ENCODE data around the gene CD8A. TPM values are rescaled to one million over a fixed set of nuclear protein-coding genes. Genes with fewer than 3 reads are reported as not detected.
A peak's percentile ranks its signal among the peaks of the same experiment; 100 is the strongest.

CD8A gene
- total RNA-seq, 4 donors from 2014 or later: 0.83 to 5.5 (median 1.1) TPM

DNA sequence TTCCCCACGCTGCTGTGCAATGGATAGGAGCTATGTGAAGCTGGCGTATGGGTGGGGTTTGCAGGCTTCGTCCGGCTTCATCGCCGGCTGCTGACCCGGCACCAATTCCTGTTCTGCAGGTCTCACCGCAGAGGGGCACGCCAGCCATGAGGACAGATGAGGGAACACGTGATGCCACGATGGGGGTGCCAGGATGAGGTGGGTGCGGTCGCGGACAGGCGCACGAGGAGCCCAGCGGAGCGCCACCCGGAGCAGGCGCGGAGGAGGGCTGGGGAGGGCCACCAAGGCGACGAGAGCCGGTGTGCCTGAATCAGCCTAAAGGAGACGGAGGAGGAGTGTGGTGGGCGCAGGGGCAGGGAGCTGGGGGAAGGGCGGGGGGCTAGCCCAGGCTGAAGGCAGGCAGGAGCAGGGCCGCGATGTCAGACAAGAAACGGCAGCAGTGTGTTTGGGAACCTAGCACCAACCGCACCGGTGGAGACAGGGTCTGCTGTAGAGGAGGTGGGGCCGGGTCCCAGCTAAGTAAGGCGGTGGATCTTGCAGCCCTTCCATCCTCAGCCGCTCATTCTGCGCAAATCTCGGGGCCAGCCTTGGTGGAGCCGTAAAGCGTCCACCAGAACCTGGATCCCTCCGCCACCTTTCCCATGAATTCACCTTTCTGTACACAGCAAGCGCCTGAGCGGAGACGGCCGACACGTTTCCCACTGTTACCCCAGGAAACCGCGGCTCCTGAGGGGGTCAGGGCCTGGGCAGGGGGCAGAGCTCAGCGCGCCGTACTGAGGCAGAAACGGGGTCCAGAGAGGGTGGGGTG lies 17.0 kb upstream of the CD8A start:
- Histone ChIP-seq H3K9me3 (no peaks in the 10 kb centered on the region), H3K27me3 (peaks cover 7 to 52% (median 12%) of the 10 kb centered on the region in 4 donors), H3K36me3 (no peaks in the 10 kb centered on the region), H3K4me1 (peaks cover 19 to 28% (median 27%) of the 10 kb centered on the region in 4 donors), H3K27ac (replicated peaks in 1 of 4) (no peak overlapping the region), H3K4me3 (peak overlapping the region; percentile 42 to 57 (median 50))
- intact Hi-C loops (cut with DNase I): no loop called here
- WGBS: under 1% methylated on average over 48 of the region's 51 CpGs
- TF ChIP-seq POLR2A (IDR thresholded peaks at IDR 0.05; ENCODE audit: low read depth) (no peak), EP300 (IDR thresholded peaks at IDR 0.05) (no peak), POLR2AphosphoS5 (IDR thresholded peaks at IDR 0.05) (no peak)
- TF ChIP-seq, protein P1, sequence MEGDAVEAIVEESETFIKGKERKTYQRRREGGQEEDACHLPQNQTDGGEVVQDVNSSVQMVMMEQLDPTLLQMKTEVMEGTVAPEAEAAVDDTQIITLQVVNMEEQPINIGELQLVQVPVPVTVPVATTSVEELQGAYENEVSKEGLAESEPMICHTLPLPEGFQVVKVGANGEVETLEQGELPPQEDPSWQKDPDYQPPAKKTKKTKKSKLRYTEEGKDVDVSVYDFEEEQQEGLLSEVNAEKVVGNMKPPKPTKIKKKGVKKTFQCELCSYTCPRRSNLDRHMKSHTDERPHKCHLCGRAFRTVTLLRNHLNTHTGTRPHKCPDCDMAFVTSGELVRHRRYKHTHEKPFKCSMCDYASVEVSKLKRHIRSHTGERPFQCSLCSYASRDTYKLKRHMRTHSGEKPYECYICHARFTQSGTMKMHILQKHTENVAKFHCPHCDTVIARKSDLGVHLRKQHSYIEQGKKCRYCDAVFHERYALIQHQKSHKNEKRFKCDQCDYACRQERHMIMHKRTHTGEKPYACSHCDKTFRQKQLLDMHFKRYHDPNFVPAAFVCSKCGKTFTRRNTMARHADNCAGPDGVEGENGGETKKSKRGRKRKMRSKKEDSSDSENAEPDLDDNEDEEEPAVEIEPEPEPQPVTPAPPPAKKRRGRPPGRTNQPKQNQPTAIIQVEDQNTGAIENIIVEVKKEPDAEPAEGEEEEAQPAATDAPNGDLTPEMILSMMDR (IDR thresholded peaks at IDR 0.05): no peak
- DNase-seq (ENCODE audit: extremely low spot score): no peak

DNA sequence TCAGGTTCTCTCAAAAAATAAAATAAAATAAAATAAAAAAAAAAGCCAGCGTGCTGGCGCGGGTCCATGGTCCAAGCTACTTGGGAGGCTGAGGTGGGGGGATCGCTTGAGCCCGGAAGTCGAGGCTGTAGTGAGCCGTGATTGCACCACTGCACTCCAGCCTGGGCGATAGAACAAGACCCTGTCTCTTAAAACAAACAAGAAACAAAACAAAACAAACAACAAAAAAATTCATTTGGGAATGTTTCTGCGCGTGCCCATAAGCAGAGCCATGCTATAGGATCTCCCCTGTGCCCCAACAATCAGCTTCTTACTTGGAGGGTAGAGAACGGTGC lies 16.4 kb upstream of the CD8A start:
- no peaks in the 10 kb centered on the region for H3K36me3 ChIP-seq
- peaks cover 19 to 28% (median 27%) of the 10 kb centered on the region in 4 donors for H3K4me1 ChIP-seq
- H3K27ac ChIP-seq (replicated peaks in 1 of 4): no peak overlapping the region
- no peak for DNase-seq (ENCODE audit: extremely low spot score)
- H3K27me3 ChIP-seq: peaks cover 7 to 47% (median 12%) of the 10 kb centered on the region in 4 donors
- peak overlapping the region; percentile 42 to 57 (median 50) for H3K4me3 ChIP-seq
- WGBS: 51% methylated on average over 11 of the region's 11 CpGs
- intact Hi-C loops (cut with DNase I): no loop called here
- H3K9me3 ChIP-seq: no peaks in the 10 kb centered on the region
- TF ChIP-seq POLR2A (IDR thresholded peaks at IDR 0.05; ENCODE audit: low read depth) (no peak), POLR2AphosphoS5 (IDR thresholded peaks at IDR 0.05) (no peak), EP300 (IDR thresholded peaks at IDR 0.05) (no peak)
- TF ChIP-seq, protein P1 (IDR thresholded peaks at IDR 0.05): no peak

DNA sequence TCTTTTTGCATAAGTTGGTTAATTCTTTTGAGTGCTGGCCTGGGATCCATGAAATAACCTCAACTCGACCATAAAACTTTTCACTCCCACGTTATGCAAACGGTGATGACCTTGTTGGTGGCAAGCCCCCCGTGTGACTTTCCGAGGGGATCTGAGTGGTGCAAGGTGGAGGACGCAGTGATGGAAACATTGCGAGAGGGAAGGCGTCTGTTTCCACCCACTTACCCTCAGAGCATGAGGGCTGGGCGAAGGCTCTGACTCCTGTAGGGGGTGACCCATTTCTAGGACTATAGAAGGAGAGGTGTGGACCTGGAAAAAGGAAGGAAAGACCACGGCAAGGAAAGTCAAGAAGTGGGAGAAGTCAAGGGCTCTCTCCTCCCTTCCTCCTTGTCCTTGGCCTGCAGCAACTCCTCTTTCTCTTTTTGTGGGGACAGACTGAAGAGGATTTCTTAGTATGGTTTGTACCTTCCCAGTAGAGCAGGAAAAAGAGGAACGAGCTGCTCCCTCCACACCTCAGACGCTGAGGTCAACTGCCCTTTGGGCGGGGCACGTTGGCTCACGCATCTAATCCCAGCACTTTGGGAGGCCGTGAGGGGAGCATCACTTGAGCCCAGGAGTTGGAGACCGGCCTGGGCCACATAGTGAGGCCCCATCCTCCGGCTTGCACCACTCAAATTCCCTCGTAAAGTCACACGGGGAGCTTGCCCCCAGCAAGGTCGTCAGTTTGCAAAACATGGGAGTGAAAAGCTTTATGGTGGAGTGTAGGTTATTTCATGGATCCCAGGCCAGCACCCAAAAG lies 15.5 kb upstream of the CD8A start:
- intact Hi-C loops (cut with DNase I): no loop called here
- H3K27ac ChIP-seq (replicated peaks in 1 of 4): no peak overlapping the region
- 88% methylated on average over 21 of the region's 21 CpGs for WGBS
- H3K9me3 ChIP-seq: no peaks in the 10 kb centered on the region
- TF ChIP-seq POLR2AphosphoS5 (IDR thresholded peaks at IDR 0.05) (no peak), EP300 (IDR thresholded peaks at IDR 0.05) (no peak), POLR2A (IDR thresholded peaks at IDR 0.05; ENCODE audit: low read depth) (no peak)
- TF ChIP-seq, protein P1 (IDR thresholded peaks at IDR 0.05): no peak
- H3K4me1 ChIP-seq: peaks cover 19 to 28% (median 27%) of the 10 kb centered on the region in 4 donors
- H3K36me3 ChIP-seq: no peaks in the 10 kb centered on the region
- H3K27me3 ChIP-seq: peaks cover 7 to 38% (median 12%) of the 10 kb centered on the region in 4 donors
- DNase-seq (ENCODE audit: extremely low spot score): no peak
- no peak overlapping the region for H3K4me3 ChIP-seq

DNA sequence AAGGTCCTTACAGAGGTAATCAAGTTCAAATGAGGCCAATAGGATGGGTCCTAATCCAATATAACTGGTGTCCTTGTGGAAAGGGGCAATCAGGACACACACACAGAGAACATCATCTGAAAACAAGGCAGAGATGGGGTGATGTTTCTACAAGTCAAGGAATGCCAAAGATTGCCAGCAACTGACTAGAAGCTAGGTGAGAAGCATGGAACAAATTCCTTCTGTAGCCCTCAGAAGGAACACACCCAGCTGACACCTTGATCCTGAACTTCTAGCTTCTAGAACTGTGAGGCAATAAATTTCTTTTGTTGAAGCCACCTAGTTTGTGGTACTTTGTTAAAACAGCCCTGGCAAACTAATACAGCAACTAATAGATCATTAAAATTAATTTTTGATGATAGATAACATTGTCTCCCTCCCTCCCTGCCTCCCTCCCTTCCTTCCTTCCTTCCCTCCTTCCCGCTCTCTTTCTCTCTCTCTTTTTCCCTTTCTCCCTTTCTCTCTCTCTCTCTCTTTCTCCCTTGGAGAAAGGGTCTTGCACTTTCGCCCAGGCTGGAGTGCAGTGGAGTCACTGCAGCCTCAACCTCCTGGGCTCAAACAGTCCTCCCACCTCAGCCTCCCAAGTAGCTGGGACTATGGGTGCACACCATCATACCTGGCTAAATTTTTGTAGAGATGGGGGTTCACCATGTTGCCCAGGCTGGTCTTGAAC lies 10.3 kb upstream of the CD8A start:
- no peaks in the 10 kb centered on the region for H3K4me1 ChIP-seq
- H3K36me3 ChIP-seq: no peaks in the 10 kb centered on the region
- 86% methylated on average over 2 of the region's 2 CpGs for WGBS
- no peaks in the 10 kb centered on the region for H3K27me3 ChIP-seq
- intact Hi-C loops (cut with DNase I): no loop called here
- TF ChIP-seq EP300 (IDR thresholded peaks at IDR 0.05): no peak
- no peak for TF ChIP-seq POLR2A (IDR thresholded peaks at IDR 0.05; ENCODE audit: low read depth)
- no peak for TF ChIP-seq POLR2AphosphoS5 (IDR thresholded peaks at IDR 0.05)
- TF ChIP-seq, protein P1 (IDR thresholded peaks at IDR 0.05): no peak
- H3K27ac ChIP-seq (replicated peaks in 1 of 4): no peak overlapping the region
- H3K4me3 ChIP-seq: no peak overlapping the region
- peak; percentile 75 for DNase-seq (ENCODE audit: extremely low spot score)
- H3K9me3 ChIP-seq: peaks cover 0 to 14% (median 10%) of the 10 kb centered on the region in 4 donors

Data from esophagus muscularis mucosa (tissue), 4 donors.